Fibroblast of villous mesenchyme (primary cell): ENCODE results near the gene LEMD3. TPM values are rescaled to one million over a fixed set of nuclear protein-coding genes. Genes with fewer than 3 reads are reported as not detected.

Experiments used
- DNase-seq: peaks from one replicate; pipeline ENCODE4 v3.0.0-alpha.2; 2010; ENCODE audit warnings: low read depth
- H3K4me3 ChIP-seq: 2 replicates; pipeline ENCODE4 v1.5.1; 2011; ENCODE audit warnings: low read depth, mild to moderate bottlenecking, low read length
- CTCF ChIP-seq: IDR thresholded peaks from 2 replicates; pipeline ENCODE4 v1.5.1; 2012; ENCODE audit warnings: low read depth, mild to moderate bottlenecking, low read length; ENCODE audit not compliant: insufficient read depth
- total RNA-seq: library from RNA; depleted of rRNA; stranded (reverse); fragments of >200 nt; gene quantifications from 2 replicates; pipeline ENCODE4 v1.2.3, GENCODE V29; 2012

Gene LEMD3
- total RNA-seq, 1 donor, result 32.0 TPM

GRCh38 chr12:65152596-65152995 is 16.8 kb upstream of the LEMD3 start:
- no peak for TF ChIP-seq CTCF
- DNase-seq, result peak; percentile 7
- H3K4me3 ChIP-seq, result no peak overlapping the region

- DNase-seq, result no peak
- H3K4me3 ChIP-seq, result no peak overlapping the region
- TF ChIP-seq CTCF, result no peak
Observed at GRCh38 chr12:65155784-65156183, 13.6 kb upstream of the LEMD3 start.

GRCh38 chr12:65156366-65156841 is 13.0 kb upstream of the LEMD3 start:
- no peak for TF ChIP-seq CTCF
- no peak overlapping the region for H3K4me3 ChIP-seq
- DNase-seq, result no peak

- no peak for TF ChIP-seq CTCF
- H3K4me3 ChIP-seq, result no peak overlapping the region
- DNase-seq, result no peak
Observed at GRCh38 chr12:65157091-65157490, 12.3 kb upstream of the LEMD3 start.

GRCh38 chr12:65162609-65163008 is 6.8 kb upstream of the LEMD3 start:
- no peak for TF ChIP-seq CTCF
- no peak overlapping the region for H3K4me3 ChIP-seq
- no peak for DNase-seq

- H3K4me3 ChIP-seq, result no peak overlapping the region
- TF ChIP-seq CTCF, result no peak
- DNase-seq, result no peak
Observed at GRCh38 chr12:65164244-65164643, 5.1 kb upstream of the LEMD3 start.

GRCh38 chr12:65164774-65165173 is 4.6 kb upstream of the LEMD3 start:
- TF ChIP-seq CTCF, result no peak
- no peak for DNase-seq
- H3K4me3 ChIP-seq, result no peak overlapping the region
